ENCODE results near the gene COBL. TPM values are rescaled to one million over a fixed set of nuclear protein-coding genes. Genes with fewer than 3 reads are reported as not detected.

The COBL gene
- total and polyA plus RNA-seq, 2 of the 4 experiments (the other 2 are of a cell fraction): under 0.01 TPM; not detected in 1

- CTCF ChIA-PET: interaction anchor here (0.8 kb wide), 1 partner anchor 66 kb away, joined by 3 read pairs; no protein-coding TSS in a partner anchor
- no TSS peak for BruUV-seq (replicated peaks)
- H3K27me3 ChIP-seq (ENCODE audit: control insufficient read depth, insufficient read depth, low read length): no peaks in the 10 kb centered on the region
- no peak overlapping the region for H4K5ac ChIP-seq (ENCODE audit: low read depth, low read length)
- no peak overlapping the region for H2BK120ac ChIP-seq (ENCODE audit: low read depth, low read length)
- no peak overlapping the region for H2BK5ac ChIP-seq (ENCODE audit: low read depth, low read length, poor library complexity, severe bottlenecking)
- H3K23ac ChIP-seq (ENCODE audit: low read depth, low read length): no peak overlapping the region
- H2AK9ac ChIP-seq (replicated peaks; ENCODE audit: low read depth, low read length, poor library complexity): no peak overlapping the region
- intact Hi-C loops (cut with micrococcal nuclease) (no loop called here), dilution Hi-C loops (cut with HindIII; ENCODE audit: low sequenced_read_pairs, unreplicated experiment) (no loop called here), in situ Hi-C loops (cut with MboI; ENCODE audit: low sequenced_read_pairs) (no loop called here)
- H3K18ac ChIP-seq (ENCODE audit: low read depth, low read length): no peak overlapping the region
- no CpG with 5 or more reads among the region's 3 CpGs for WGBS, 2 experiments (ENCODE audit: extremely low coverage in 2 of 2, insufficient read length in 1 of 2)
- H2AFZ ChIP-seq (replicated peaks; ENCODE audit: low read length, poor library complexity): no peak overlapping the region
- H3K27ac ChIP-seq (ENCODE audit: insufficient read depth, low read length): no peak overlapping the region
- H2BK20ac ChIP-seq (ENCODE audit: low read depth, low read length): no peak overlapping the region
- no peaks in the 10 kb centered on the region for H3K36me3 ChIP-seq (ENCODE audit: control insufficient read depth, insufficient read depth, low read length)
- H3K14ac ChIP-seq (replicated peaks; ENCODE audit: low read depth, low read length): no peak overlapping the region
- TF ChIP-seq MXI1 (IDR thresholded peaks at IDR 0.05; ENCODE audit: borderline replicate concordance, low read depth, low read length) (no peak), CTCF (conservative IDR thresholded peaks at IDR 0.05; ENCODE audit: low read depth, low read length) (no peak), SMC3 (IDR thresholded peaks at IDR 0.05; ENCODE audit: low read depth, low read length) (no peak), MAZ (IDR thresholded peaks at IDR 0.05; ENCODE audit: borderline replicate concordance, low read depth, low read length) (no peak), RFX5 (IDR thresholded peaks at IDR 0.05; ENCODE audit: low read depth, low read length) (no peak), BHLHE40 (IDR thresholded peaks at IDR 0.05; ENCODE audit: low read depth, low read length) (no peak), MAFK (IDR thresholded peaks at IDR 0.05; ENCODE audit: low read depth, low read length) (no peak), POLR2A (IDR thresholded peaks at IDR 0.05; ENCODE audit: low read depth, low read length) (no peak), RCOR1 (IDR thresholded peaks at IDR 0.05; ENCODE audit: insufficient replicate concordance, low read length) (no peak), CEBPB (IDR thresholded peaks at IDR 0.05; ENCODE audit: low read depth, low read length) (no peak), FOS (IDR thresholded peaks at IDR 0.05; ENCODE audit: low read depth, low read length) (no peak), ELK1 (IDR thresholded peaks at IDR 0.05; ENCODE audit: borderline replicate concordance, low read depth, low read length) (no peak), RAD21 (IDR thresholded peaks at IDR 0.05; ENCODE audit: low read length) (no peak), CHD1 (IDR thresholded peaks at IDR 0.05; ENCODE audit: low read depth, low read length) (no peak), USF2 (IDR thresholded peaks at IDR 0.05; ENCODE audit: low read depth, low read length) (no peak), NFE2L2 (IDR thresholded peaks at IDR 0.05; ENCODE audit: low read depth, low read length) (no peak)
- H3K4me2 ChIP-seq (ENCODE audit: low read depth, low read length): no peak overlapping the region
- no peaks in the 10 kb centered on the region for H3K4me1 ChIP-seq (ENCODE audit: control insufficient read depth, insufficient read depth, low read length)
- no peak for ATAC-seq (ENCODE audit: low read depth)
- DNase-seq: no peak
- H3K79me1 ChIP-seq (ENCODE audit: low read depth in 1 of 2, low read length in 2 of 2): no peaks in the 10 kb centered on the region
- H3K9me3 ChIP-seq (ENCODE audit: control insufficient read depth, insufficient read depth, low read length): no peaks in the 10 kb centered on the region
- H2AK5ac ChIP-seq (ENCODE audit: low read depth, low read length): no peak overlapping the region
- POLR2A ChIA-PET (ENCODE audit: unreplicated experiment): no interaction called here
- H3K9me1 ChIP-seq (ENCODE audit: insufficient read depth, low read length): no peaks in the 10 kb centered on the region
- no peak overlapping the region for H3K4ac ChIP-seq (ENCODE audit: low read depth, low read length)
- no peak overlapping the region for H2BK15ac ChIP-seq (ENCODE audit: low read depth, low read length)
- H4K20me1 ChIP-seq (ENCODE audit: insufficient read depth, low read length): no peaks in the 10 kb centered on the region
- no peak overlapping the region for H3K4me3 ChIP-seq (ENCODE audit: insufficient read depth, low read depth, low read length)
- H4K91ac ChIP-seq (ENCODE audit: insufficient read depth, low read depth, low read length): no peak overlapping the region
- H3K9ac ChIP-seq (ENCODE audit: low read depth, low read length): no peak overlapping the region
- no peak overlapping the region for H4K8ac ChIP-seq (ENCODE audit: low read depth in 2 of 2, low read length in 2 of 2)
- no peak overlapping the region for H3K56ac ChIP-seq (ENCODE audit: extremely low read depth, insufficient read depth, low read length)
Measured at GRCh38 chr7:51228386-51228958, 88.1 kb downstream of the COBL start.

Measured in IMR-90 (cell line).